Measurements from ENCODE around the gene ELK3.

Gene ELK3

DNA sequence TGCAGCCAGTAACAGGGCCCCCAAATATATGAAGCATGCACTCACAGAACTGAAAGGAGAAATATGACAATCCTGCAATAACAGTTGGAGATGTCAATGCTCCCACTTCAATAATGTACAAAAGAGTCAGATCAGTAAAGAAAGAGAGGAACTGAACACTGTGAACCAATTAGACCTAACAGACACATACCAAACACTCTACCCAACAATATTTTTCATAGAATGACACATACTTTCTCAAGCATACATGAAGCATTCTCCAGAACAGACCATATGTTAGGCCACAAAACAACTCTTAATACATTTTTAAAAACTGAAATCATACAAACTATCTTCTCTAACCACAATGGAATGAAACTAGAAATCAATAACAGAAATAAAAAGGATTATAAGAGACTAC lies 80.2 kb downstream of the ELK3 start:
- Histone ChIP-seq H2BK12ac (ENCODE audit: low read length) (no peak overlapping the region), H3K4ac (ENCODE audit: low read length) (no peak overlapping the region), H2AFZ (ENCODE audit: low read length) (no peak overlapping the region), H3K9ac (ENCODE audit: low read depth, low read length, poor library complexity) (no peak overlapping the region), H2AK5ac (ENCODE audit: low read depth, low read length) (no peak overlapping the region), H2BK120ac (ENCODE audit: low read depth, low read length) (no peak overlapping the region), H3K4me2 (ENCODE audit: insufficient read depth, low read length, poor library complexity, severe bottlenecking) (no peak overlapping the region), H3K9me3 (replicated peaks in 1 of 2; ENCODE audit: control insufficient read depth in 2 of 2, insufficient read depth in 1 of 2, low read depth in 1 of 2, low read length in 2 of 2) (no peaks in the 10 kb centered on the region), H3K4me1 (ENCODE audit: control insufficient read depth in 2 of 2, insufficient read depth in 1 of 2, low read depth in 1 of 2, low read length in 2 of 2) (no peaks in the 10 kb centered on the region), H4K8ac (ENCODE audit: low read depth, low read length) (no peak overlapping the region), H3K14ac (ENCODE audit: low read length) (no peak overlapping the region), H2BK15ac (ENCODE audit: low read length) (no peak overlapping the region), H3K18ac (ENCODE audit: low read length) (no peak overlapping the region), H4K91ac (ENCODE audit: low read depth, low read length, poor library complexity) (no peak overlapping the region), H2BK5ac (ENCODE audit: low read length) (no peak overlapping the region), H3K79me1 (ENCODE audit: low read depth, low read length) (no peaks in the 10 kb centered on the region), H3K23ac (ENCODE audit: low read depth, low read length, poor library complexity) (no peak overlapping the region), H3K4me3 (ENCODE audit: low read length in 2 of 2) (no peak overlapping the region), H3K27me3 (ENCODE audit: control insufficient read depth in 3 of 3, insufficient read depth in 3 of 3, low read depth in 1 of 3, low read length in 3 of 3) (no peaks in the 10 kb centered on the region), H3K36me3 (replicated peaks in 1 of 2; ENCODE audit: control insufficient read depth in 2 of 2, insufficient read depth in 2 of 2, low read length in 2 of 2) (peaks cover 0 to 56% of the 10 kb centered on the region in 2 donors), H3K27ac (replicated peaks; ENCODE audit: low read length) (no peak overlapping the region)
- no peak for DNase-seq (ENCODE audit: low spot score)

- H3K9ac ChIP-seq (ENCODE audit: low read depth, low read length, poor library complexity) = no peak overlapping the region
- H4K91ac ChIP-seq (ENCODE audit: low read depth, low read length, poor library complexity) = no peak overlapping the region
- H2BK120ac ChIP-seq (ENCODE audit: low read depth, low read length) = no peak overlapping the region
- no peaks in the 10 kb centered on the region for H3K79me1 ChIP-seq (ENCODE audit: low read depth, low read length)
- H2BK15ac ChIP-seq (ENCODE audit: low read length) = no peak overlapping the region
- H3K4me3 ChIP-seq (ENCODE audit: low read length in 2 of 2) = no peak overlapping the region
- no peak overlapping the region for H3K14ac ChIP-seq (ENCODE audit: low read length)
- H3K23ac ChIP-seq (ENCODE audit: low read depth, low read length, poor library complexity) = no peak overlapping the region
- no peak overlapping the region for H3K4me2 ChIP-seq (ENCODE audit: insufficient read depth, low read length, poor library complexity, severe bottlenecking)
- H3K27ac ChIP-seq (replicated peaks; ENCODE audit: low read length) = no peak overlapping the region
- H2BK5ac ChIP-seq (ENCODE audit: low read length) = no peak overlapping the region
- no peak overlapping the region for H4K8ac ChIP-seq (ENCODE audit: low read depth, low read length)
- H3K4me1 ChIP-seq (ENCODE audit: control insufficient read depth in 2 of 2, insufficient read depth in 1 of 2, low read depth in 1 of 2, low read length in 2 of 2) = peaks cover 0 to 3% of the 10 kb centered on the region in 2 donors
- no peak overlapping the region for H2AK5ac ChIP-seq (ENCODE audit: low read depth, low read length)
- no peaks in the 10 kb centered on the region for H3K9me3 ChIP-seq (replicated peaks in 1 of 2; ENCODE audit: control insufficient read depth in 2 of 2, insufficient read depth in 1 of 2, low read depth in 1 of 2, low read length in 2 of 2)
- H3K4ac ChIP-seq (ENCODE audit: low read length) = no peak overlapping the region
- H3K27me3 ChIP-seq (ENCODE audit: control insufficient read depth in 3 of 3, insufficient read depth in 3 of 3, low read depth in 1 of 3, low read length in 3 of 3) = no peaks in the 10 kb centered on the region
- H3K18ac ChIP-seq (ENCODE audit: low read length) = no peak overlapping the region
- peaks cover 14 to 97% of the 10 kb centered on the region in 2 donors for H3K36me3 ChIP-seq (replicated peaks in 1 of 2; ENCODE audit: control insufficient read depth in 2 of 2, insufficient read depth in 2 of 2, low read length in 2 of 2)
- no peak for DNase-seq (ENCODE audit: low spot score)
- no peak overlapping the region for H2BK12ac ChIP-seq (ENCODE audit: low read length)
- no peak overlapping the region for H2AFZ ChIP-seq (ENCODE audit: low read length)
These were observed 91.0 kb downstream of the ELK3 start for GRCh38 chr12:96285158-96285557.

- no peak overlapping the region for H3K4ac ChIP-seq (ENCODE audit: low read length)
- peaks cover 8 to 88% of the 10 kb centered on the region in 2 donors for H3K36me3 ChIP-seq (replicated peaks in 1 of 2; ENCODE audit: control insufficient read depth in 2 of 2, insufficient read depth in 2 of 2, low read length in 2 of 2)
- H3K14ac ChIP-seq (ENCODE audit: low read length) = no peak overlapping the region
- H3K4me3 ChIP-seq (ENCODE audit: low read length in 2 of 2) = no peak overlapping the region
- H2BK15ac ChIP-seq (ENCODE audit: low read length) = no peak overlapping the region
- H3K9me3 ChIP-seq (replicated peaks in 1 of 2; ENCODE audit: control insufficient read depth in 2 of 2, insufficient read depth in 1 of 2, low read depth in 1 of 2, low read length in 2 of 2) = no peaks in the 10 kb centered on the region
- no peak overlapping the region for H3K18ac ChIP-seq (ENCODE audit: low read length)
- H4K8ac ChIP-seq (ENCODE audit: low read depth, low read length) = no peak overlapping the region
- no peak overlapping the region for H2BK12ac ChIP-seq (ENCODE audit: low read length)
- no peak overlapping the region for H3K27ac ChIP-seq (replicated peaks; ENCODE audit: low read length)
- H3K79me1 ChIP-seq (ENCODE audit: low read depth, low read length) = no peaks in the 10 kb centered on the region
- H2BK5ac ChIP-seq (ENCODE audit: low read length) = no peak overlapping the region
- H2AFZ ChIP-seq (ENCODE audit: low read length) = no peak overlapping the region
- no peak for DNase-seq (ENCODE audit: low spot score)
- H3K23ac ChIP-seq (ENCODE audit: low read depth, low read length, poor library complexity) = no peak overlapping the region
- H2AK5ac ChIP-seq (ENCODE audit: low read depth, low read length) = no peak overlapping the region
- H2BK120ac ChIP-seq (ENCODE audit: low read depth, low read length) = no peak overlapping the region
- WGBS, 2 donors (ENCODE audit: extremely low coverage in 2 of 2, insufficient read length in 2 of 2, insufficient replicate concordance in 1 of 2) = no CpG with 5 or more reads among the region's 5 CpGs
- H3K9ac ChIP-seq (ENCODE audit: low read depth, low read length, poor library complexity) = no peak overlapping the region
- no peak overlapping the region for H4K91ac ChIP-seq (ENCODE audit: low read depth, low read length, poor library complexity)
- H3K27me3 ChIP-seq (ENCODE audit: control insufficient read depth in 3 of 3, insufficient read depth in 3 of 3, low read depth in 1 of 3, low read length in 3 of 3) = no peaks in the 10 kb centered on the region
- H3K4me1 ChIP-seq (ENCODE audit: control insufficient read depth in 2 of 2, insufficient read depth in 1 of 2, low read depth in 1 of 2, low read length in 2 of 2) = peaks cover 0 to 3% of the 10 kb centered on the region in 2 donors
- no peak overlapping the region for H3K4me2 ChIP-seq (ENCODE audit: insufficient read depth, low read length, poor library complexity, severe bottlenecking)
These were observed 94.9 kb downstream of the ELK3 start for GRCh38 chr12:96289067-96289466.

DNA sequence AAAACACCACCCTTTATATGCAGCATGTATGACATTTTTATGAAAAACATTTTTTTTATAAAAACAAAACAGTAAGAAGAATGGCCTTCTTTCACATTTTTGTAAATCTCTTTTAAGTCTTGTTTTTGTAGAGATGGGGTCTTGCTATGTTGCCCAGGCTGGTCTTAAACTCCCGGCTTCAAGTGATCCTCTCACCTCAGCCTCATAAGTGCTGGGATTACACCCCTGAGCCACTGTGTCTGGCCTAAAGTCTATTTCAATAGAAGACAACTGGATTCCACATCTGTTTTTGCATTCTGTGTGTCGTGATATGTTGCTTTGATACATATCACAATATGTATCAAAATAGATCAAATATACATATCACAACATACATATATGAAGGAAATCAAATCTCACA lies 98.9 kb downstream of the ELK3 start:
- H3K4me1 ChIP-seq (ENCODE audit: control insufficient read depth in 2 of 2, insufficient read depth in 1 of 2, low read depth in 1 of 2, low read length in 2 of 2) = peaks cover 0 to 3% of the 10 kb centered on the region in 2 donors
- no peak overlapping the region for H3K4me3 ChIP-seq (ENCODE audit: low read length in 2 of 2)
- H2AK5ac ChIP-seq (ENCODE audit: low read depth, low read length) = no peak overlapping the region
- no peak overlapping the region for H3K14ac ChIP-seq (ENCODE audit: low read length)
- no peaks in the 10 kb centered on the region for H3K27me3 ChIP-seq (ENCODE audit: control insufficient read depth in 3 of 3, insufficient read depth in 3 of 3, low read depth in 1 of 3, low read length in 3 of 3)
- H3K4me2 ChIP-seq (ENCODE audit: insufficient read depth, low read length, poor library complexity, severe bottlenecking) = no peak overlapping the region
- no CpG with 5 or more reads among the region's 2 CpGs for WGBS, 2 donors (ENCODE audit: extremely low coverage in 2 of 2, insufficient read length in 2 of 2, insufficient replicate concordance in 1 of 2)
- no peak overlapping the region for H2BK5ac ChIP-seq (ENCODE audit: low read length)
- H2BK120ac ChIP-seq (ENCODE audit: low read depth, low read length) = no peak overlapping the region
- peaks cover 3 to 87% of the 10 kb centered on the region in 2 donors for H3K36me3 ChIP-seq (replicated peaks in 1 of 2; ENCODE audit: control insufficient read depth in 2 of 2, insufficient read depth in 2 of 2, low read length in 2 of 2)
- H3K79me1 ChIP-seq (ENCODE audit: low read depth, low read length) = no peaks in the 10 kb centered on the region
- no peak overlapping the region for H3K9ac ChIP-seq (ENCODE audit: low read depth, low read length, poor library complexity)
- H3K27ac ChIP-seq (replicated peaks; ENCODE audit: low read length) = no peak overlapping the region
- peaks cover 0 to 7% of the 10 kb centered on the region in 2 donors for H3K9me3 ChIP-seq (replicated peaks in 1 of 2; ENCODE audit: control insufficient read depth in 2 of 2, insufficient read depth in 1 of 2, low read depth in 1 of 2, low read length in 2 of 2)
- H3K23ac ChIP-seq (ENCODE audit: low read depth, low read length, poor library complexity) = no peak overlapping the region
- DNase-seq (ENCODE audit: low spot score) = no peak
- H2BK12ac ChIP-seq (ENCODE audit: low read length) = no peak overlapping the region
- H3K4ac ChIP-seq (ENCODE audit: low read length) = no peak overlapping the region
- H2AFZ ChIP-seq (ENCODE audit: low read length) = no peak overlapping the region
- no peak overlapping the region for H3K18ac ChIP-seq (ENCODE audit: low read length)
- no peak overlapping the region for H4K8ac ChIP-seq (ENCODE audit: low read depth, low read length)
- no peak overlapping the region for H4K91ac ChIP-seq (ENCODE audit: low read depth, low read length, poor library complexity)
- no peak overlapping the region for H2BK15ac ChIP-seq (ENCODE audit: low read length)

All from neuronal stem cell (in vitro differentiated cells).